ENCODE measurements around the gene DCST2. TPM values are rescaled to one million over a fixed set of nuclear protein-coding genes. Genes with fewer than 3 reads are reported as not detected.

The DCST2 gene
- total RNA-seq, 1 experiment from 2014 or later, result 0.21 TPM

DNA sequence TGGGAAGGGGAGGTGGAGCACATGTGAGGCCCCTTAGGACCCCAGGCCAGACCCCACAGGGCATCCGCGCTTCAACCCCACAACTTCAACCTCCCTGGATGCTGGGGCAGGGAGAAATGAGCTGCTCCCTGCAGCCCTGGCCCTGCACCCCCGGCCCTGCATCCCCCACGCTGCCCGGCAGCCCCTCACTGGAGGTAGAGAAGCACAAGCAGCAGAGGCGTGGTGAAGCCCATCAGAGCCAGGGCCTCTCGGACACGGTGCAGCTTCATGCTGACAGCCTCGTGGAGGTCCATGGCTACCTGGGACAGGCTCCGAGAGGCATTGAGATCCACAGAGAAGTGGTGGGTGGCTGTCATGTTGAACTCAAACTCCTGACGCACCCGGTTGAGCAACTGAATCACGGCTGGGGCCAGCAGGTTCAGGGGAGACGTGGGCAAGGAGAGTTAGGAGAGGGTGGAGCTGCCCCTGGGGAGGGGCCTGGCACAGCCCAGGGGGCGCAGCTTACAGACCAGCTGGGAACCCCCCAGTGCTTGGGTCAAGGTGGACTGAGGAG lies 3.3 kb downstream of the DCST2 start:
- Histone ChIP-seq H3K9me3 (ENCODE audit: low read depth, low read length, poor library complexity, severe bottlenecking) (no peaks in the 10 kb centered on the region), H3K4me1 (ENCODE audit: insufficient read depth, low read length, poor library complexity, severe bottlenecking) (no peaks in the 10 kb centered on the region), H3K27ac (ENCODE audit: low read depth, low read length, poor library complexity, severe bottlenecking) (no peak overlapping the region), H3K36me3 (ENCODE audit: insufficient read depth, low read length, poor library complexity, severe bottlenecking) (no peaks in the 10 kb centered on the region), H3K27me3 (replicated peaks; ENCODE audit: insufficient read depth, low read depth, low read length, poor library complexity) (no peaks in the 10 kb centered on the region), H3K4me3 (ENCODE audit: low read depth, low read length, poor library complexity, severe bottlenecking) (no peak overlapping the region)
- BruUV-seq (replicated peaks), result no TSS peak
- intact Hi-C loops (cut with micrococcal nuclease; ENCODE audit: unreplicated experiment), result no loop called here
- TF ChIP-seq, protein P1, sequence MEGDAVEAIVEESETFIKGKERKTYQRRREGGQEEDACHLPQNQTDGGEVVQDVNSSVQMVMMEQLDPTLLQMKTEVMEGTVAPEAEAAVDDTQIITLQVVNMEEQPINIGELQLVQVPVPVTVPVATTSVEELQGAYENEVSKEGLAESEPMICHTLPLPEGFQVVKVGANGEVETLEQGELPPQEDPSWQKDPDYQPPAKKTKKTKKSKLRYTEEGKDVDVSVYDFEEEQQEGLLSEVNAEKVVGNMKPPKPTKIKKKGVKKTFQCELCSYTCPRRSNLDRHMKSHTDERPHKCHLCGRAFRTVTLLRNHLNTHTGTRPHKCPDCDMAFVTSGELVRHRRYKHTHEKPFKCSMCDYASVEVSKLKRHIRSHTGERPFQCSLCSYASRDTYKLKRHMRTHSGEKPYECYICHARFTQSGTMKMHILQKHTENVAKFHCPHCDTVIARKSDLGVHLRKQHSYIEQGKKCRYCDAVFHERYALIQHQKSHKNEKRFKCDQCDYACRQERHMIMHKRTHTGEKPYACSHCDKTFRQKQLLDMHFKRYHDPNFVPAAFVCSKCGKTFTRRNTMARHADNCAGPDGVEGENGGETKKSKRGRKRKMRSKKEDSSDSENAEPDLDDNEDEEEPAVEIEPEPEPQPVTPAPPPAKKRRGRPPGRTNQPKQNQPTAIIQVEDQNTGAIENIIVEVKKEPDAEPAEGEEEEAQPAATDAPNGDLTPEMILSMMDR (conservative IDR thresholded peaks at IDR 0.05; ENCODE audit: low read depth, low read length), result no peak
- TF ChIP-seq EZH2 (IDR thresholded peaks at IDR 0.05; ENCODE audit: borderline replicate concordance, low read depth, low read length, poor library complexity, severe bottlenecking), result no peak
- POLR2A ChIA-PET (ENCODE audit: low non-redundant PET), result no interaction called here
- CTCF ChIA-PET, result interaction anchor here (1.4 kb wide), 1 partner anchor 13 kb away, joined by 6 read pairs; no protein-coding TSS in a partner anchor
- no peak for DNase-seq (ENCODE audit: low spot score)

DNA sequence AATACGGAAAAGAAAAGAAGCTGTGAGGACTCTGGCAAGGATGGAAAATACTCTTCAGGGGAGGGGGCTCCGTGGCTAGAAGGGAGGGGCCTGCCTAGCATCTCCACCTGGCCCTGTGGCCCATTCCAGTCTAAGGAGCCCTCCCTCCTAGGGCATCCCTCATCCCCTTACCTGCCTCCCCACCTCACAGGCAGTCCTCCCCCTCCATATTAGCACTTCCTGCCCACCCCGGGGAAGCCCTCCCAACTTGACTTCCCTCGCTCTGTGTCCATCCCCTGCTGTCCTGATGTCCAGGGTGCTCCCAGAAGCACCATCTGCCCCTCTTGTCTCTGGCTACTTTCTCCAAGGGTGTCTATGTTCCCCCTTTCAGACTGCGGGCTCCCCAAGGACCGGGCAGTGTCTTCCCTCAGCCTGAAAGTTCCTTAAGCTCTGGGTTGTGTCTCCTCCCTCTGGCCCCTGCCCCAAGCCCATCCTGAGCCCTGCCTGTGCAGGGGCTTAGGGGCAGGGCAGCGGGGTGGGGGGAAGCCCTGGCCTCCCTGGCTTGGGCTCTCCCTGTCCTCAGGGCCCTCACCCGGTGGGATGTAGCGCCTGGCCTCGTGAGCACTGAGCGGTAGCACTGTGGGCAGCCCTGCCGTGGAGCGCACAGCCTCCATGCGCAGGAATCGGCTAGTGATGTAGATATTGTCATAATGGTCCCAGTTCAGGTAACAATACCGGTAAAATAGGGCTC lies 3.9 kb downstream of the DCST2 start:
- intact Hi-C loops (cut with micrococcal nuclease; ENCODE audit: unreplicated experiment), result no loop called here
- no TSS peak for BruUV-seq (replicated peaks)
- Histone ChIP-seq H3K27ac (ENCODE audit: low read depth, low read length, poor library complexity, severe bottlenecking) (no peak overlapping the region), H3K27me3 (replicated peaks; ENCODE audit: insufficient read depth, low read depth, low read length, poor library complexity) (no peaks in the 10 kb centered on the region), H3K4me1 (ENCODE audit: insufficient read depth, low read length, poor library complexity, severe bottlenecking) (no peaks in the 10 kb centered on the region), H3K4me3 (ENCODE audit: low read depth, low read length, poor library complexity, severe bottlenecking) (no peak overlapping the region), H3K36me3 (ENCODE audit: insufficient read depth, low read length, poor library complexity, severe bottlenecking) (no peaks in the 10 kb centered on the region), H3K9me3 (ENCODE audit: low read depth, low read length, poor library complexity, severe bottlenecking) (no peaks in the 10 kb centered on the region)
- no peak for DNase-seq (ENCODE audit: low spot score)
- ChIA-PET CTCF (interaction anchor here (1.4 kb wide), 1 partner anchor 12 kb away, joined by 6 read pairs; no protein-coding TSS in a partner anchor), POLR2A (ENCODE audit: low non-redundant PET) (no interaction called here)
- TF ChIP-seq EZH2 (IDR thresholded peaks at IDR 0.05; ENCODE audit: borderline replicate concordance, low read depth, low read length, poor library complexity, severe bottlenecking), result no peak
- TF ChIP-seq, protein P1 (conservative IDR thresholded peaks at IDR 0.05; ENCODE audit: low read depth, low read length), result no peak

DNA sequence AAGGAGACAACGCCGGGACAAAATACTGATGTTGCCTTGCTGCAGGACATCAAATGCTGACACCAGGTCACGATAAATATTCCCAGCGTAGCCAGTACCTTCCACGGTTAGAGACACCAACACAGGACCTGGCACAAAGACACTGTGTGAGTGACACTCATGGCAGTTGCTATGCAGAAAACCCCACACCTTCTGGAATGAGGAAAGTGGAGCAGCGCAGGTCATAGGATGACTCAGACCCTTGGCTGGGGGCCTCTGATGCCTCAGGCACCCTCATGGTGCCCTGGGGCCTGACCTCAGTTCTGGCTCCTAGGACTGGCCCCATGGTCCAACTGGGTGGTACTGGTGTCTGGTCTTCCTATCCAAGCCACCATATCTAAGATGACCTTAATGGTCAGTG lies 7.0 kb downstream of the DCST2 start:
- intact Hi-C loops (cut with micrococcal nuclease; ENCODE audit: unreplicated experiment), result no loop called here
- ChIA-PET CTCF (no interaction called here), POLR2A (ENCODE audit: low non-redundant PET) (no interaction called here)
- BruUV-seq (replicated peaks), result no TSS peak
- Histone ChIP-seq H3K27ac (ENCODE audit: low read depth, low read length, poor library complexity, severe bottlenecking) (no peak overlapping the region), H3K27me3 (replicated peaks; ENCODE audit: insufficient read depth, low read depth, low read length, poor library complexity) (no peaks in the 10 kb centered on the region), H3K4me3 (ENCODE audit: low read depth, low read length, poor library complexity, severe bottlenecking) (no peak overlapping the region), H3K36me3 (ENCODE audit: insufficient read depth, low read length, poor library complexity, severe bottlenecking) (no peaks in the 10 kb centered on the region), H3K9me3 (ENCODE audit: low read depth, low read length, poor library complexity, severe bottlenecking) (no peaks in the 10 kb centered on the region), H3K4me1 (ENCODE audit: insufficient read depth, low read length, poor library complexity, severe bottlenecking) (no peaks in the 10 kb centered on the region)
- DNase-seq (ENCODE audit: low spot score), result no peak
- TF ChIP-seq, protein P1 (conservative IDR thresholded peaks at IDR 0.05; ENCODE audit: low read depth, low read length), result no peak
- no peak for TF ChIP-seq EZH2 (IDR thresholded peaks at IDR 0.05; ENCODE audit: borderline replicate concordance, low read depth, low read length, poor library complexity, severe bottlenecking)
